Prostate gland (tissue), 1 donor: Measurements from ENCODE around the gene PCNX1.

Source experiments
- POLR2A ChIP-seq: fragments of 450-650 bp; IDR thresholded peaks from one replicate; pipeline ENCODE4 v1.6.1; 2016; ENCODE audit warnings: antibody characterized with exemption, mild to moderate bottlenecking
- POLR2AphosphoS5 ChIP-seq: sonication (generic); formaldehyde crosslinking; IDR thresholded peaks from one replicate; pipeline ENCODE4 v1.6.1; 2017; ENCODE audit warnings: antibody characterized with exemption

GRCh38 chr14:71012888-71013287 lies 105.6 kb downstream of the PCNX1 start:
- TF ChIP-seq POLR2A: no peak
- no peak for TF ChIP-seq POLR2AphosphoS5
